Stimulated activated CD8-positive, alpha-beta memory T cell treated with anti-CD3 and anti-CD28 coated beads, Interleukin-2, amount 100 ng/mL, for 48 hours (primary cell): ENCODE results near the gene KCNJ3.

Experiments used
- DNase-seq, 2 donors: peaks; one replicate each; pipeline ENCODE4 v3.0.0-alpha.2; 2020; ENCODE audit warnings: low read depth in 2 of 2

Gene KCNJ3, protein sequence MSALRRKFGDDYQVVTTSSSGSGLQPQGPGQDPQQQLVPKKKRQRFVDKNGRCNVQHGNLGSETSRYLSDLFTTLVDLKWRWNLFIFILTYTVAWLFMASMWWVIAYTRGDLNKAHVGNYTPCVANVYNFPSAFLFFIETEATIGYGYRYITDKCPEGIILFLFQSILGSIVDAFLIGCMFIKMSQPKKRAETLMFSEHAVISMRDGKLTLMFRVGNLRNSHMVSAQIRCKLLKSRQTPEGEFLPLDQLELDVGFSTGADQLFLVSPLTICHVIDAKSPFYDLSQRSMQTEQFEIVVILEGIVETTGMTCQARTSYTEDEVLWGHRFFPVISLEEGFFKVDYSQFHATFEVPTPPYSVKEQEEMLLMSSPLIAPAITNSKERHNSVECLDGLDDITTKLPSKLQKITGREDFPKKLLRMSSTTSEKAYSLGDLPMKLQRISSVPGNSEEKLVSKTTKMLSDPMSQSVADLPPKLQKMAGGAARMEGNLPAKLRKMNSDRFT

DNA sequence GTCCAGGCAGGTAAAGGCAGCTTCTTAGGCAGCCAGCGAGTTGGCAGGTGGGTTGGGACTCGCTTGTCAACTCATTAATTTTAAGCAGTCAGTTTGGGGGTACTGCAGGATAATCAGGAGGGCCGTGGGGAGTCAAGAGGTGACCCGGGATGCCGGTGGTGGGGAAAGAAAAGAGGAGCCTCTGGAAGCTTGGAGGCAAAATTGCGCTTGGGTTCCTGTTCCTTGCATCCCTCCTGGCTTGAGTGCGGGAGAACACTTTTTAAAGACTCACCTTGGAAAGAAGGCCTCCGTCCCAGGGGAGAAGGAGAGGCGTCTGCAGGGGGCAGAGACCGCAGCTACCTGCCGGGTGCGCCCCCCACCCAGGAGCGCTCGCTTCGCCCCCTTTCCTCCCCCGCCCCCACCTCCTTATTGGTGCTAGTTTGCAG, at the start of gene KCNJ3:
TSS of gene KCNJ3 (plus strand) at position 400 of the 425 bp plus-strand sequence. CDS start 81 bp downstream, outside the sequence.
- DNase-seq, result no peak

DNA sequence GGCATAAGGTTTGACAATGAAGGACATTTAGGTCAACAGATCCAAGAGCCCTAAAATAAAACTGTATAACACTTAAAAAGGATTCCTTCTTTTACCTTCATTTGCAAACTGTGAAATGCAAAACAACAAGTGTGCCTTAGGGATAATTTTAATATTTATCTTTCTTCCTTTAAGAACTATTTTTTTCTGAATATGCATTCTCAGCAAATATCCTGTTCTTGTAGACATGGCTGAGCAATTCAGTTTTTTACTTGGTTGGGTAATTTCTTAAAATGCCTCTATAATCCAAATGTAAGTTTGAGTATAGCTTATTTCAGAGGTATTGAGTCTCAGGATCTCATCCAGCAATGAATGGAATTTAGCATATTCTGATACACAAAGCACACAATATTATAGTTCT, 43.0 kb upstream of the KCNJ3 start:
- no peak for DNase-seq

DNA sequence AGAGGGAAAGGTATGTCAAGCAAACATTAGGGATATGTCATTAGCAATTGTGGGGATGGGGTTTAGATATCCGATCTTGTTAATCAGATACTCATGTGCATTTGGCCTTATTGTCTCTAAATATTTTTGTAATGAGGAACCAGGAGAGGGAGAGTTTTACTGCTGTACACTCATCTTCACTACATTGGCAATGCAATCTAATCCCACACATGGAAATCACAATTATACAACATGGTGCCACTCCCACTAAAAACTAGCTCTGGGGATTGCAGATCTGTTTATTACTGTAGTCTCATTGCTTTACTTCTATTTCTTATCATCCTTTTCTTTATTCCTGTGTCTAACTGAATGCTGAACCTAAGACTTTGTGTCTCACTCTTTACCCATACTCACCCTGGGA, 39.6 kb upstream of the KCNJ3 start:
- no peak for DNase-seq

DNA sequence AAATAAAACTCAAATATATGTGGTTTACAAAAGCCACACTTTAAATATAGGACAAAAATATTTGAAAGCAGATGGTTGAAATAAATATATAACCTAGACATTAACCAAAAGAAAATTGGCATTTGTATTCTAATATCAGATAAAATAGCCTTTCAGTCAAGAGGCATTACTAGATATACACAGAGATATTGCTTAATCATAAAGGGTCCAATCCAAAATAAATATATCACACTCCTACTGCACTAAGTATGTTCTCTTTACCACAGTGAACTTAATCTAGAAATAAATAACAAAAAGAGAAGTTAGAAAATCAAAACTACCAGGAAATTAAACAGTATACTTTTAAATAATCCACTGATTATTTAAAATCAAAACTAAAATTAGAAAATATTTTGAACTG, 34.2 kb upstream of the KCNJ3 start:
- no peak for DNase-seq

DNA sequence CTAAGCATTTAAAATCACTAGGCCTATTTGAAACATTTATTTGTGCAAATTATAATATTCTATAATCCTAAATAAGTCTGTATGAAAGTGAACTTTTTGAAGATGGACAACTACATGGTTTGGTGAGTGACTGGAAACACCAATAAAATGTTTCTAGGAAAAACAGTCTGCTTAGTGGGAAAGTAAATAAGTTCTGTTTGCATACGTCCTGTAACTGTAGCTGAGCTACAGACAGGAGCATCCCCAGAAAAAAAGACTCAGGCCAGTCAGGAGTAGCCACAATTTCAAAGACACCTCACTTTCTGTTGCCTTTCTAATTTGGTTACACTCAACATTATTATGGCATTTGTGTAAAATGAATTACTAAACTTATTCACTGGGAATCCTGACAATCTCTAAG, 28.4 kb upstream of the KCNJ3 start:
- DNase-seq, result no peak

DNA sequence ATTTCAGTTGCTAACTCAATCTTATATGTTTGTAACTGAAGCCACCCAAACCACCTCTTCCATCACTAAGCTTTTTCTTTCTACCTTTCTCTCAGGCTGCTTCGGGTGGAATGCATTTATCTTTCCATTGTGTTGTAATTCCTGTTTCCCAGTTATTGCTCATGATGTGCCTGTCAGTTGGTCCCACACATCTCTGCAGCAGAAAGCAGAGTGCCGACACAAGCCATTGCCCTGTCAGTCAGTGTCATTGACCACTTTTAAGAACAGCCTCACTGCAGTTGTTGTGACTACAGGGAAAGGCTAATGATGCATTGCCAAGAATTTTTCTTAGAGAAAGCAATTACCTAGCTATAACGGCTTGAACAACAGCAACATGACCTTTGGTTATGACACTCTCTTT, 24.8 kb upstream of the KCNJ3 start:
- no peak for DNase-seq

DNA sequence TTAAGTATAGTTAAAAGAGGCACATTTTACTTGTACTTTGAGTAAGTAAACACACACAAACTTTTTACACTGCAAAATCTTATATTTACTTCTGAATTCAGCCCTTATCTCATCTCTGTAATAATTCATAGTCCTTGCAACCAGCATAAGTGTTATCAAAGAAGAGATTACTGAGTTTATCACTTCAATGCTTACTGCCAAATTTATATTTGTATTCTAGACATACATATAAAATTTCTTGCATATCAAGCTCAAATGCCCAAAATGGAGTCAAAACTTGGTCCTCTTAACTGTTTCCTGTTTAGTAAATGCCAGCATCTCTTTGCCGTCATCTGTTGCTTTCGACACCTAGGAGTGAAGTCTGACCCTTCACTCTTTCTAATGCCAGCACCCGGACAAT, 21.1 kb upstream of the KCNJ3 start:
- DNase-seq, result no peak

DNA sequence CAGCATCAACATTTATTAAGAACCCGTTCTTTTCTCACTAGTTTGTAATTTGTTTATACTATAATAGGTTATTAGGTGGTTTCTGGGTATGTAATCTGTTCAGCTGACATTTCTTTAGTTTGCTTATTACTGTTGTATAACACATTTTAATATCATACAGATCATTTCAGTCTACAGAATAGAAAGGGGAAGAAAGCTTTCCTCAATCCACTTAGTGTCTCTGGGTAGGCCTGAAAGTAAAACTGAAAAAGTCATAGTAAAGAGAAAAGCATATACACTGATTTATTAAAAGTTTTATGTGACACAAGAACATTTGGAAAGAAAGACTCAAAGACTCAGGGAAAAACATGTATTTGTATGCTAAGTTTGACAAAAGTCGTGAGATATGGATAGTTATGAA, 16.8 kb upstream of the KCNJ3 start:
- no peak for DNase-seq

DNA sequence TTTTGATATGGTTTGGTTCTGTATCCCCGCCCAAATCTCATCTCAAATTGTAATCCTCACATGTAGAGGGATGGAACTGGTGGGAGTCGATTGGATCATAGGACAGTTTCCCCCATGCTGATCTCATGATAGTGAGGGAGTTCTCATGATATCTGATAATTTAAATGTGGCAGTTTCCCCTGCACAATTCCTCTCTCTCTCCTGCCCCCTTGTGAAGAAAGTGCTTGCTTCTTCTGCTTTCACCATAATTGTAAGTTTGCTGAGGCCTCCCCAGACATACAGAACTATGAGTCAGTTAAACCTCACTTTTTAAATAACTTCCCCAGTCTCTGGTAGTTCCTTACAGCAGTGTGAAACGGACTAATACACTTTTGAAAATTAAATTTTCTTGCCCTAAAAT, 12.3 kb upstream of the KCNJ3 start:
- no peak for DNase-seq

DNA sequence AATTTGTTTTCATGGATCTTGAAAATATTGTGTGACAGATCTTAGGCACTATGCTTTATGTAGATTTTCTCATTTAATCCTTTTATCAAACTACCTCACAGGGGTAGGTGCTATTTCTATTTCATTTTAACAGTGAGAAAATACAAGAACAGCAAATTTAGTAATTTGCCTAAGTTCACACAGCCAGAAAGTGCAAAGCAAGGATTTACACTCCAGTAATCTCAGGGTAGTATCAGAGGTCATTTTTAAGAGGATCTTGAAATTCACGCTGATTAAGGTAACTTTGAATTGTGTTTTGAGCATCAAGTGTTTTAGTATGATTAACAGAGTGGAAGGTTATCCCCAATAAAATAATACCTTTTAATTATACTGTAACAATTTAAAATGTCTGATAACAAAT, 10.1 kb upstream of the KCNJ3 start:
- no peak for DNase-seq

DNA sequence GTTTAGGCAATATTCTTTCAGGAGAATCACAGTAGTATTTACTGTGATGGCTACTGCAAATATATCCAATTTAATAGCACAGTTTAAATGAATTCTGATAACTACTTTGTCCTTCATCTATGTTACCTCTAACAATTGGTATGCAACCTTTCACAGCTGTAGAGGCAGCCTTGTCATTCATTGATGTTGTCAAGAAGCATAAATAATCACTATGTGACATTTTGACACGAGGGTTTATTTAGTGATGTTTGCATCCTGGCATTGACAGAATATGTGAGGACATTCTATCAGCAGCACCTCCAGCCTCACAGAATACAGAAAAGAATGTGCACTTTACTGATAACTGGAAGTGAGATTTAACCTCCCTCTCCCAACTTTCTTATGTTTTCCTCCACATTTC, 9.3 kb upstream of the KCNJ3 start:
- DNase-seq, result no peak

DNA sequence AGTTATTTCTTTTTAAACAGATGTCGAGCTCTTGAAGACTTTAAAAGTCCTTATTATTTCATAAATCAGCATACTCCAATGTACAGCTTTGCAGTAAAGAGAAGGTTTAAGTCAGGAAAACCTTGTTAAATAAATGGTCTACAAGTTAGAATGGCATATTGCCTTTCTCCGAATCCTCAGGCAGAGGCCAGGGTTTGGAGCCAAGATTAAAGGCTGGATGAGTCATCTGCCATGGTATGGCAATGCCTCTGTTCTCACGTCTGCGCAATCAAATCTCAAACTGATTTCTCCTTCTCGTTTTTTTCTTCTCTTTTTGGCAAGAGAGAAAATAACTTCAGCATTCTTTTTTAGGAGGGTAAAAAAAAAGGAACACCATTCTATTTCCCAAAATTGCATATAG, 5.6 kb upstream of the KCNJ3 start:
- no peak for DNase-seq

DNA sequence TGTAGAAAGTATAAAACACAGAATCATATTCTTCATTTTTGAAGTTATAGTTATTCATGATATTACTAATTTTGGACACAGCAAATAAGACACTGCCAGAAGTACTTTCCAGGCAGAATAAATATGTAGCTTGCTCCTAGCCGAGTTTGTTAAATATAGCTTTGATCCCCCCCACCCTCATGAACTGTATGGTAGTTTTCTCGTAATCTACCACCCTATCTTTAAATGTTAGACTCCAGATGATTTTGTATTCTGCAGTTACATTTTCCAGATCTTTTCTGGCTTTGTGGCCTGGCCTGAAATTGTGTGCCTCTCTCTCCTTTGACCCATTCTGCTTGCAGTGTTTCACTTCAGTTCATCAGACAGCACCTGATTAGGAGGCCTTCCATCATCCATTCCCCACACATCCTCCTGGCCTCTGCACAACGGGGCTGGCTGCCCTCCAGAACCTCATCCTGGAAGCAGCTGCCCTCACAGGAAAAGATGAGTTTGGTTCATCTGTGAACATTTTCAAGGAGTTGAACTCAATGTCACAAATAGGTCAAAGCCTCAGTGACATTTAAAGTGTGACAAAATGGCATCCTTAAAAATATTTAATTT, 4.7 kb upstream of the KCNJ3 start:
- no peak for DNase-seq

DNA sequence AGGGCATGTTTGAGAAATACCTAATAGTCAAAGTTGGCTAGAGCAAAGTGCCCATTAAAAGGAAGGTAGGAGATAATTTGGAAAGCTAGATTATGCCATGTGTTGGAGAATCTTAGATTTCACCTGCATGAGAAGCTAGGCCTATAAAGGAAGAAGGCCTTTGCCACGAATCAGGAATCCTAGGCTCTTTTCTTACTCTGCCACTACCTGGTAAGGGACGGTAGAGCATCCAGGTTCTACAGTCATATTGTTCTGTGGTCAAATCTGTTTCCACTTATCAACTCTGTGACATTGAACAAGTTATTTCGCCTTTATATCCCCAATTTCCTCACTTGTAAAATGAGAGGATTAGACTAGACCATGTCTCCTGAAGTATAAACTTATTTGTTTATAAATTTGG, 3.6 kb upstream of the KCNJ3 start:
- DNase-seq, result no peak

DNA sequence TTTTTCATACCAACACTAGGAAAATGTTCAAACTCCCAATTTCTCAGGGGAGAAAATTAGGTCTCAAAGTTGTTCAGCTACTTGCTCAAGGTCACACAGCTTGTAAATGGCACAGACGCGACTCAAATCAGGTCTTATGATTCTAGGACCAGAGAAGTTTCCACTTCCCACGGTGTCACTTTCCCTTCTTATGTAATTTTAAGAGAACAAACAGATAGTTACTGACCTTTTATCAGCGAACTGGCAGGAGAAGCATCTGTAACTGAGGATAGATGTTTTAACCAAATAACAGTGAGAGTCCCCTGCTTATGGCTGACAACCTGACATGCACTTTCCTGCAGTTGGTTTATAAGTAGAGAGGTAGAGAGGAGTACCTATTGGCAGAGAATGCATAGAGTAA, 2.1 kb upstream of the KCNJ3 start:
- no peak for DNase-seq

DNA sequence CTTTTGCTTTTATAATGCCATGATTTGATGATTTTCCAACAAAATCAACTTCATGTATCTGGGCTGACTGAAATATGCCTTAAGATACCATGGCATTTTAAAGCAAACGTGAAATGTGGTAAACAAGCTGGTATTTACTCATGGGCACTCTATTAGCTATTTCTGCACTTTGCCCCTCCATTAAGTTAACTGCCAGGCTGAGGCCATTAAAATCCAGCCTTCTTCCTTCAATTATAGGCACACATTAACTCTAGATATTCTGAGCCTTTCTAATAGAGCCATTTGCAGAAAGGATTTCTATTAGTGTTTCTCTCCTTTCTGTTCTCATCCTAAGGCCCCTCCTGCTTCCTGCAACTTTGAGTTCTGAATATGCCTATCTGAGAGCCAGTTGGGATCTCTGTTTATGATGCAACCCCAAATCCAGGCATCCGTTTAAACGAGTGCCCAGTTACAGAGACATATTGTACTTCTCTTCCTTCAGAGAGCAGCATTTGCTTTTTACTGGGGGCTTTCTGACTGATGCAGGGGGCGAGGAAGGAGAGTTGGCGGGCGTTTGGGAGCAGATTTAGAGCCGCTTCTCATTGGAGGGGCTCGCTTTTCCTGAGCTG, 1.6 kb upstream of the KCNJ3 start:
- no peak for DNase-seq

DNA sequence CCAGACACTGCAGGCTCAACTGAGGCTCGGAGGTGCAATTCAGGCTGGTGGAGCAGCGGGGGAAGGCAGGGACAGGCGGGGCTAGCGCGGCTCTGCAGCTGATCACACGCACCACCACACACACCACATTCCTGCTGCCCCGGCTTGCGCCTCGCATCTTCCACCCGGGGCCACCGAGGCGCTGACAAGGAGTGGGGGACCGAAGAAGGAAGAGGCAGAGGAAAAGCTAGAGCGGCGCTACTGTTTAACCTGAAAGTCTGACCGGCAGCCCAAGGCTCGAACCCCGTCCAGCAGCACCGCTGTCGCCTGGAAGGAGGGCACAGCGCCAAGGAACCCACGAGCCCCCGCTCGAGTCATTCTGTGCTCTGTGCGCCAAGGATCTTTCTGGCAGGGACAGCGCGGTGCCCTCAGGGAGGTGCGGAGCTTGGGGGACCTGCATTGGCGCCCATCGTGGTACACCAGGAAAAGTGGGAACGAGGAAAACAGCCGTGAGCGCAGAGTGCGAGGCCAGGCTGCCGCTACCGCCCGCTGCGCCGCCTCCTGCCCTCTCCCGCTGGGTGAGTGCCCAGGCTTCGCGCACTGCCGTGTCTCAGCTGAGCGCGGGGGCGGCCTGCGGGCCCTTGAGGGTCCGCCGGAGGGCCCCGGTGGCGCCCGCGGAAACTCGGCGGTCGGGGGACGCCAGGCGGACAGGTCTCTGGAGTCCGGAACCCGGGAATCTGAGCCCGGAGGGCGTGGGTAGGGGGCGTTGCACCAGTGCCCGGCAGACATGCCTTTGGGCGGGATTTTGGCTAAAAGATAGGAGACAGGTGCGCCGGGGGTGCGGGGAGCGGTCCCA, 860 bp upstream of the KCNJ3 start:
- no peak for DNase-seq

DNA sequence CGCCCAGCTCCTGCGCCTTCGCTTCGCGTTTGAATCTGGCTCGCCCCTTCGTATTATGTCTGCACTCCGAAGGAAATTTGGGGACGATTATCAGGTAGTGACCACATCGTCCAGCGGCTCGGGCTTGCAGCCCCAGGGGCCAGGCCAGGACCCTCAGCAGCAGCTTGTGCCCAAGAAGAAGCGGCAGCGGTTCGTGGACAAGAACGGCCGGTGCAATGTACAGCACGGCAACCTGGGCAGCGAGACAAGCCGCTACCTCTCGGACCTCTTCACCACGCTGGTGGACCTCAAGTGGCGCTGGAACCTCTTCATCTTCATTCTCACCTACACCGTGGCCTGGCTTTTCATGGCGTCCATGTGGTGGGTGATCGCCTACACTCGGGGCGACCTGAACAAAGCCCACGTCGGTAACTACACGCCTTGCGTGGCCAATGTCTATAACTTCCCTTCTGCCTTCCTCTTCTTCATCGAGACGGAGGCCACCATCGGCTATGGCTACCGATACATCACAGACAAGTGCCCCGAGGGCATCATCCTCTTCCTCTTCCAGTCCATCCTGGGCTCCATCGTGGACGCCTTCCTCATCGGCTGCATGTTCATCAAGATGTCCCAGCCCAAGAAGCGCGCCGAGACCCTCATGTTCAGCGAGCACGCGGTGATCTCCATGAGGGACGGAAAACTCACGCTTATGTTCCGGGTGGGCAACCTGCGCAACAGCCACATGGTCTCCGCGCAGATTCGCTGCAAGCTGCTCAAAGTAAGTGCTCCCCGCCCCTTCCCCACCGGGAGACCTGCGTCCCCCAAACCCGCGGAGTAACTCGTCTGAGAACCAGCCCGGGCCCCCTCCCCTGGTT, 453 bp downstream of the KCNJ3 start:
- no peak for DNase-seq

DNA sequence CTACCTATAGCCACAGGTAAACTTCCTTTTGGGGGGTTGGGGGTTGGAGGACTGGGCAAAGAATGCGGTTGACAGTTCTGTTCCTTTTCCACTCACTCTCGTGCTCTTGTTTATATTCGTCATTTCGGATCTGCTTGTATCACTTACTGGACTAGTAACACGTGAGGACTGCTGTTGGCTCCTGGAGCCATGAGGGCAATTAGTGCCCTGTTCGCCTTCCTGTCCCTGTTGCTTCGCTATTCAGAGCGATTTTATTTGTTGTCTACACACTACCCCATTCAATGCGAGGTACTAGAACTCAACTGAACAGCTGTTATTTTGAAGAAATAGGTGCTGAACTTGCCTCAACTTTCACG, 1.1 kb downstream of the KCNJ3 start:
- DNase-seq, result no peak

DNA sequence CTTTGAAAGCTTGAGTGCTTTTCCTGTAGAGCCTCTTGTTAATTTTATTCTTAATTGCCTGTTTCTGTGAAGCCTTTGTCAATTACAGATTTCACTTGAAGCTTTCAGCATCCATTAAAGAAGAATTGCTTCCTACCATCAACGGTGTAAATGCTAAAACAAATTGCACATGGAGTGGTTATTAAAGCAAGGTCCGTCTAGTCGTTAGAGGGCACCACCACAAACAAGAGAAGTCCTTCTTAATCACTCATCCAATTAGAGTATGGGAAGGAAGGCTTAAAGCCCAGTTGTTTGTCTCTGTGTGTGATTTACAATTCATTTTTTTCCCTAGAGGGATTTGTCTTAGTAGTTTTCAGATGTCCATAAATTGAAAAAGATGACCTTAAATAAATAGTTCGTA, 1.6 kb downstream of the KCNJ3 start:
- no peak for DNase-seq

DNA sequence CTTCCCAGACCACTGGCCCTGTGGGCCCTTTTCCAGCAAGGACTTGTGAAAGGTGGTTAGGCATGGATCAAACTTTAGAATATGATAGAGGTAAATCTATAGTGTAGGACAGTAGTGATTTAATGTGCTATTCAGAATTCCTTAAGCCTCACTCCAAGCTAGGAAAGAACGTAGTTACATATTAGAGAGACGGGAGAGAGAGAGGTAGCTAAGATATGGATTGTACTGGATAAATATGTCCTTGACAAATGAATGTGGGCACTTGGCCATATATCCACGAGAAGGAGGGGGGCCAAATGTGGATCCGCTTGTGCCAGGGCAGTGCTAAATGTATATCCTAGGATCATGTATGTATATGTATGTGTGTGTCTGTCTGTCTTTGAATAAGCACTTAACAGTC, 6.5 kb downstream of the KCNJ3 start:
- no peak for DNase-seq
